Measurements from ENCODE around the gene SPAG5. TPM values are rescaled to one million over a fixed set of nuclear protein-coding genes. Genes with fewer than 3 reads are reported as not detected.

The SPAG5 gene
- total and polyA plus RNA-seq, 4 donors: 10.6 to 41.8 (median 12.8) TPM

- peak in 1 of 2 donors; percentile 67 for TF ChIP-seq GABPA (IDR thresholded peaks at IDR 0.05 in 1 of 2, conservative IDR thresholded peaks at IDR 0.05 in 1 of 2)
- TF ChIP-seq SP1 (IDR thresholded peaks at IDR 0.05): peak; percentile 72
- TF ChIP-seq TAF1 (conservative IDR thresholded peaks at IDR 0.05): peak; percentile 73
- TF ChIP-seq, protein P1, sequence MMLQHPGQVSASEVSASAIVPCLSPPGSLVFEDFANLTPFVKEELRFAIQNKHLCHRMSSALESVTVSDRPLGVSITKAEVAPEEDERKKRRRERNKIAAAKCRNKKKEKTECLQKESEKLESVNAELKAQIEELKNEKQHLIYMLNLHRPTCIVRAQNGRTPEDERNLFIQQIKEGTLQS (IDR thresholded peaks at IDR 0.05): no peak
- peak in 1 of 2 donors; percentile 29 for TF ChIP-seq RXRA (IDR thresholded peaks at IDR 0.05)
- TF ChIP-seq HNF4G (IDR thresholded peaks at IDR 0.05): no peak
- TF ChIP-seq FOXA2 (IDR thresholded peaks at IDR 0.05): no peak
- TF ChIP-seq RAD21 (IDR thresholded peaks at IDR 0.05): peak in 1 of 2 donors; percentile 37
- peak in 1 of 2 donors; percentile 26 for TF ChIP-seq HNF4A (conservative IDR thresholded peaks at IDR 0.05)
- TF ChIP-seq YY1 (IDR thresholded peaks at IDR 0.05): peak; percentile 97
- TF ChIP-seq, protein P2, sequence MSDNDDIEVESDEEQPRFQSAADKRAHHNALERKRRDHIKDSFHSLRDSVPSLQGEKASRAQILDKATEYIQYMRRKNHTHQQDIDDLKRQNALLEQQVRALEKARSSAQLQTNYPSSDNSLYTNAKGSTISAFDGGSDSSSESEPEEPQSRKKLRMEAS (IDR thresholded peaks at IDR 0.05): peak; percentile 30
- Histone ChIP-seq H3K9me3 (ENCODE audit: control insufficient read depth in 4 of 4, low read length in 3 of 4) (no peaks in the 10 kb centered on the region), H3K4me3 (ENCODE audit: low read depth in 1 of 3, low read length in 3 of 3) (peak within 1 kb of the TSS; percentile 90 to 99 (median 91)), H3K36me3 (ENCODE audit: control insufficient read depth in 4 of 4, insufficient read depth in 3 of 4, low read depth in 1 of 4, low read length in 3 of 4) (peaks cover 0 to 4% (median 2%) of the 10 kb centered on the region in 4 donors), H3K4me1 (ENCODE audit: control insufficient read depth in 4 of 4, insufficient read depth in 4 of 4, low read length in 3 of 4) (peaks cover 10 to 29% (median 23%) of the 10 kb centered on the region in 4 donors), H3K27me3 (ENCODE audit: control insufficient read depth in 4 of 4, insufficient read depth in 4 of 4, low read length in 3 of 4) (no peaks in the 10 kb centered on the region), H3K9ac (ENCODE audit: low read depth in 1 of 2, low read length in 2 of 2) (peak within 1 kb of the TSS; percentile 82 to 86), H3K27ac (ENCODE audit: low read depth in 1 of 2, low read length in 2 of 2) (peak within 1 kb of the TSS; percentile 72 to 89)
- peak; percentile 92 for DNase-seq (ENCODE audit: low spot score)
- WGBS: 1% methylated on average over 49 of the region's 49 CpGs
These were observed 27.3 kb downstream of the SPAG5 start, which contains the start of gene PIGS for GRCh38 chr17:28571361-28572122. PIGS (minus strand) TSS chr17:28571524; CDS start chr17:28571496, 28 bp downstream.

DNA sequence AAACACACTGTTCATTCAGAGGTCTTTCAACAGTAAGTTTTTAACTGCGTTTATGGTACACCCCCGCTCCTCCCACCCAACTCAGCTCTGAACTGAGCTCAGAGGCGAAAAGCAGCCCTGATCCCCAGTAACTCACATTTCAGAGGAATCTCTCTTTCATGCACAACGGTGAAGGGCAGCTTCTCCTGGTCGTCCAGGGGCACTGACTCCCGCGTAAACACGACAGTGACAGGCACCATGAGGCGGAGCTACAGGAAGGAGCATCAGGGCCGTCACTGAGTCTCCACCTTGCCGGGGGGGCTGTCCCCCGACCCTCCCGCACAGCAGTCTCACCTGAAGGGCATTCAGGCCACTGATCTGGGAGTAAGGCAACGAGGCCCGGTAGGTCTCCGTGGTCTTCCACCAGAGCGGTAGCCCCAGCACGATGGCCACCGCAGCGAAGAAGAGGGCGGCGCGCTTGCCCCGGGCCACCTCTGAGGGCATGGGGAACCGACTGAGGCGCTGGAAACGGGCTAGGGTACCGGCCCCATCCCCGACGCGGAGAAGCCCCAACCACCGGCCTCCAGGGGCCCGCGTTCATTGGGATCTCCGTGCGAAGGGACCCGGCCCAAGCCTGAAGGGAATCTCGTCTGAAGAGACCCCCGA is 28.0 kb downstream of the SPAG5 start:
- Histone ChIP-seq H3K9ac (ENCODE audit: low read depth in 1 of 2, low read length in 2 of 2) (peak overlapping the region; percentile 82 to 86), H3K9me3 (ENCODE audit: control insufficient read depth in 4 of 4, low read length in 3 of 4) (no peaks in the 10 kb centered on the region), H3K4me1 (ENCODE audit: control insufficient read depth in 4 of 4, insufficient read depth in 4 of 4, low read length in 3 of 4) (peaks cover 10 to 25% (median 20%) of the 10 kb centered on the region in 4 donors), H3K27me3 (ENCODE audit: control insufficient read depth in 4 of 4, insufficient read depth in 4 of 4, low read length in 3 of 4) (no peaks in the 10 kb centered on the region), H3K27ac (ENCODE audit: low read depth in 1 of 2, low read length in 2 of 2) (peak overlapping the region; percentile 72 to 89), H3K36me3 (ENCODE audit: control insufficient read depth in 4 of 4, insufficient read depth in 3 of 4, low read depth in 1 of 4, low read length in 3 of 4) (peaks cover 0 to 4% (median 2%) of the 10 kb centered on the region in 4 donors), H3K4me3 (ENCODE audit: low read depth in 1 of 3, low read length in 3 of 3) (peak overlapping the region; percentile 90 to 99 (median 91))
- under 1% methylated on average over 39 of the region's 39 CpGs for WGBS
- DNase-seq (ENCODE audit: low spot score): peak; percentile 59
- TF ChIP-seq GABPA (IDR thresholded peaks at IDR 0.05 in 1 of 2, conservative IDR thresholded peaks at IDR 0.05 in 1 of 2): no peak
- TF ChIP-seq, protein P1 (IDR thresholded peaks at IDR 0.05): no peak
- TF ChIP-seq, protein P2 (IDR thresholded peaks at IDR 0.05): peak; percentile 43
- no peak for TF ChIP-seq FOXA1 (IDR thresholded peaks at IDR 0.05)

- 95% methylated on average over 1 of the region's 1 CpG for WGBS
These were observed 29.4 kb downstream of the SPAG5 start for GRCh38 chr17:28569446-28569845.

More at GRCh38 chr17:28569446-28569845, 29.4 kb downstream of the SPAG5 start:
- Histone ChIP-seq H3K27me3 (ENCODE audit: control insufficient read depth in 4 of 4, insufficient read depth in 4 of 4, low read length in 3 of 4) (no peaks in the 10 kb centered on the region), H3K9me3 (ENCODE audit: control insufficient read depth in 4 of 4, low read length in 3 of 4) (no peaks in the 10 kb centered on the region), H3K27ac (ENCODE audit: low read depth in 1 of 2, low read length in 2 of 2) (no peak overlapping the region), H3K36me3 (ENCODE audit: control insufficient read depth in 4 of 4, insufficient read depth in 3 of 4, low read depth in 1 of 4, low read length in 3 of 4) (peaks cover 0 to 4% (median under 1%) of the 10 kb centered on the region in 4 donors), H3K4me3 (ENCODE audit: low read depth in 1 of 3, low read length in 3 of 3) (no peak overlapping the region), H3K4me1 (ENCODE audit: control insufficient read depth in 4 of 4, insufficient read depth in 4 of 4, low read length in 3 of 4) (peaks cover 7 to 23% (median 15%) of the 10 kb centered on the region in 4 donors), H3K9ac (ENCODE audit: low read depth in 1 of 2, low read length in 2 of 2) (no peak overlapping the region)
- TF ChIP-seq NR2F2 (IDR thresholded peaks at IDR 0.05) (no peak), GABPA (IDR thresholded peaks at IDR 0.05 in 1 of 2, conservative IDR thresholded peaks at IDR 0.05 in 1 of 2) (no peak), EGR1 (IDR thresholded peaks at IDR 0.05; ENCODE audit: low read depth in 2 of 2) (no peak), FOXA2 (IDR thresholded peaks at IDR 0.05) (no peak), JUND (IDR thresholded peaks at IDR 0.05) (no peak)
- TF ChIP-seq, protein P3, sequence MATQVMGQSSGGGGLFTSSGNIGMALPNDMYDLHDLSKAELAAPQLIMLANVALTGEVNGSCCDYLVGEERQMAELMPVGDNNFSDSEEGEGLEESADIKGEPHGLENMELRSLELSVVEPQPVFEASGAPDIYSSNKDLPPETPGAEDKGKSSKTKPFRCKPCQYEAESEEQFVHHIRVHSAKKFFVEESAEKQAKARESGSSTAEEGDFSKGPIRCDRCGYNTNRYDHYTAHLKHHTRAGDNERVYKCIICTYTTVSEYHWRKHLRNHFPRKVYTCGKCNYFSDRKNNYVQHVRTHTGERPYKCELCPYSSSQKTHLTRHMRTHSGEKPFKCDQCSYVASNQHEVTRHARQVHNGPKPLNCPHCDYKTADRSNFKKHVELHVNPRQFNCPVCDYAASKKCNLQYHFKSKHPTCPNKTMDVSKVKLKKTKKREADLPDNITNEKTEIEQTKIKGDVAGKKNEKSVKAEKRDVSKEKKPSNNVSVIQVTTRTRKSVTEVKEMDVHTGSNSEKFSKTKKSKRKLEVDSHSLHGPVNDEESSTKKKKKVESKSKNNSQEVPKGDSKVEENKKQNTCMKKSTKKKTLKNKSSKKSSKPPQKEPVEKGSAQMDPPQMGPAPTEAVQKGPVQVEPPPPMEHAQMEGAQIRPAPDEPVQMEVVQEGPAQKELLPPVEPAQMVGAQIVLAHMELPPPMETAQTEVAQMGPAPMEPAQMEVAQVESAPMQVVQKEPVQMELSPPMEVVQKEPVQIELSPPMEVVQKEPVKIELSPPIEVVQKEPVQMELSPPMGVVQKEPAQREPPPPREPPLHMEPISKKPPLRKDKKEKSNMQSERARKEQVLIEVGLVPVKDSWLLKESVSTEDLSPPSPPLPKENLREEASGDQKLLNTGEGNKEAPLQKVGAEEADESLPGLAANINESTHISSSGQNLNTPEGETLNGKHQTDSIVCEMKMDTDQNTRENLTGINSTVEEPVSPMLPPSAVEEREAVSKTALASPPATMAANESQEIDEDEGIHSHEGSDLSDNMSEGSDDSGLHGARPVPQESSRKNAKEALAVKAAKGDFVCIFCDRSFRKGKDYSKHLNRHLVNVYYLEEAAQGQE (IDR thresholded peaks at IDR 0.05): no peak
- TF ChIP-seq, protein P2 (IDR thresholded peaks at IDR 0.05): no peak
- TF ChIP-seq, protein P4, sequence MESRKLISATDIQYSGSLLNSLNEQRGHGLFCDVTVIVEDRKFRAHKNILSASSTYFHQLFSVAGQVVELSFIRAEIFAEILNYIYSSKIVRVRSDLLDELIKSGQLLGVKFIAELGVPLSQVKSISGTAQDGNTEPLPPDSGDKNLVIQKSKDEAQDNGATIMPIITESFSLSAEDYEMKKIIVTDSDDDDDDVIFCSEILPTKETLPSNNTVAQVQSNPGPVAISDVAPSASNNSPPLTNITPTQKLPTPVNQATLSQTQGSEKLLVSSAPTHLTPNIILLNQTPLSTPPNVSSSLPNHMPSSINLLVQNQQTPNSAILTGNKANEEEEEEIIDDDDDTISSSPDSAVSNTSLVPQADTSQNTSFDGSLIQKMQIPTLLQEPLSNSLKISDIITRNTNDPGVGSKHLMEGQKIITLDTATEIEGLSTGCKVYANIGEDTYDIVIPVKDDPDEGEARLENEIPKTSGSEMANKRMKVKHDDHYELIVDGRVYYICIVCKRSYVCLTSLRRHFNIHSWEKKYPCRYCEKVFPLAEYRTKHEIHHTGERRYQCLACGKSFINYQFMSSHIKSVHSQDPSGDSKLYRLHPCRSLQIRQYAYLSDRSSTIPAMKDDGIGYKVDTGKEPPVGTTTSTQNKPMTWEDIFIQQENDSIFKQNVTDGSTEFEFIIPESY (IDR thresholded peaks at IDR 0.05): no peak
- DNase-seq (ENCODE audit: low spot score): no peak

All from liver (tissue), 9 donors.